HAP-1 (cell line): ENCODE results near the gene WNT6.

Experiments used
- DNase-seq, 2 experiments: peaks; one replicate each; pipeline ENCODE4 v3.0.0-alpha.2; 2016 to 2020; ENCODE audit warnings: low spot score in 2 of 2
- H3K27me3 ChIP-seq: fragments of 250-450 bp; sonication (Bioruptor Pico); 2 replicates; pipeline ENCODE4 v1.5.1; 2020; ENCODE audit warnings: low read depth, mild to moderate bottlenecking, moderate library complexity
- H3K36me3 ChIP-seq: fragments of 250-450 bp; sonication (Bioruptor Pico); replicated peaks from 2 replicates; pipeline ENCODE4 v1.5.1; 2020; ENCODE audit warnings: mild to moderate bottlenecking
- H3K4me1 ChIP-seq: fragments of 250-450 bp; sonication (Bioruptor Pico); 2 replicates; pipeline ENCODE4 v1.5.1; 2020; ENCODE audit warnings: mild to moderate bottlenecking
- H3K4me3 ChIP-seq: fragments of 250-450 bp; sonication (Bioruptor Pico); 2 replicates; pipeline ENCODE4 v1.5.1; 2020; ENCODE audit warnings: mild to moderate bottlenecking, moderate library complexity
- H3K9me3 ChIP-seq: fragments of 250-450 bp; sonication (Bioruptor Pico); 2 replicates; pipeline ENCODE4 v1.5.1; 2020; ENCODE audit warnings: mild to moderate bottlenecking, moderate library complexity
- in situ Hi-C: fragments of 300-500 bp; cut with MboI; formaldehyde crosslinking; loops from 3 replicates; pipeline ENCODE4 v1.14.3; 2020; ENCODE audit warnings: low sequenced_read_pairs, inconsistent platforms, mixed read lengths

The WNT6 gene

GRCh38 chr2:218822622-218823021 is 37.0 kb upstream of the WNT6 start:
- H3K27me3 ChIP-seq: peaks cover 2% of the 10 kb centered on the region
- in situ Hi-C loops: no loop called here

GRCh38 chr2:218823196-218823855 is 36.3 kb upstream of the WNT6 start:
- no peaks in the 10 kb centered on the region for H3K36me3 ChIP-seq
- H3K9me3 ChIP-seq: no peaks in the 10 kb centered on the region
- no peak overlapping the region for H3K4me3 ChIP-seq
- H3K4me1 ChIP-seq: no peaks in the 10 kb centered on the region
- in situ Hi-C loops: no loop called here
- no peak for DNase-seq
- no peaks in the 10 kb centered on the region; the same call in 1 of the 2 replicates for H3K27me3 ChIP-seq

More at GRCh38 chr2:218822622-218823021, 37.0 kb upstream of the WNT6 start:
- Histone ChIP-seq H3K4me1 (no peaks in the 10 kb centered on the region), H3K9me3 (no peaks in the 10 kb centered on the region), H3K36me3 (no peaks in the 10 kb centered on the region), H3K4me3 (no peak overlapping the region)
- no peak for DNase-seq

GRCh38 chr2:218824004-218824403 is 35.6 kb upstream of the WNT6 start:
- H3K9me3 ChIP-seq: no peaks in the 10 kb centered on the region
- H3K4me1 ChIP-seq: peaks cover 5% of the 10 kb centered on the region
- no peaks in the 10 kb centered on the region; the same call in 1 of the 2 replicates for H3K27me3 ChIP-seq
- H3K4me3 ChIP-seq: no peak overlapping the region
- in situ Hi-C loops: no loop called here
- DNase-seq: no peak
- H3K36me3 ChIP-seq: no peaks in the 10 kb centered on the region

- in situ Hi-C loops: no loop called here
- DNase-seq: no peak
- Histone ChIP-seq H3K36me3 (no peaks in the 10 kb centered on the region), H3K27me3 (peaks cover 8% of the 10 kb centered on the region; the same call in 1 of the 2 replicates), H3K9me3 (no peaks in the 10 kb centered on the region), H3K4me1 (peaks cover 5% of the 10 kb centered on the region), H3K4me3 (no peak overlapping the region)
These were observed 32.8 kb upstream of the WNT6 start for GRCh38 chr2:218826791-218827190.

- Histone ChIP-seq H3K27me3 (peaks cover 16% of the 10 kb centered on the region), H3K4me3 (no peak overlapping the region), H3K36me3 (no peaks in the 10 kb centered on the region), H3K4me1 (peaks cover 5% of the 10 kb centered on the region), H3K9me3 (no peaks in the 10 kb centered on the region)
- in situ Hi-C loops: no loop called here
- DNase-seq: no peak
These were observed 31.7 kb upstream of the WNT6 start for GRCh38 chr2:218827701-218828476.

GRCh38 chr2:218828477-218828778 is 31.2 kb upstream of the WNT6 start:
- H3K36me3 ChIP-seq: no peaks in the 10 kb centered on the region
- H3K4me1 ChIP-seq: peaks cover 5% of the 10 kb centered on the region
- in situ Hi-C loops: no loop called here
- no peak for DNase-seq
- H3K9me3 ChIP-seq: no peaks in the 10 kb centered on the region
- peaks cover 18% of the 10 kb centered on the region for H3K27me3 ChIP-seq
- no peak overlapping the region for H3K4me3 ChIP-seq

- H3K36me3 ChIP-seq: no peaks in the 10 kb centered on the region
- DNase-seq: no peak
- in situ Hi-C loops: no loop called here
These were observed 29.6 kb upstream of the WNT6 start for GRCh38 chr2:218829868-218830451.

GRCh38 chr2:218830526-218831306 is 28.9 kb upstream of the WNT6 start:
- in situ Hi-C loops: no loop called here
- no peaks in the 10 kb centered on the region for H3K36me3 ChIP-seq
- H3K4me3 ChIP-seq: no peak overlapping the region

More at GRCh38 chr2:218829868-218830451, 29.6 kb upstream of the WNT6 start:
- no peaks in the 10 kb centered on the region for H3K9me3 ChIP-seq
- H3K4me3 ChIP-seq: no peak overlapping the region
- H3K27me3 ChIP-seq: peaks cover 22% of the 10 kb centered on the region
- H3K4me1 ChIP-seq: peaks cover 5% of the 10 kb centered on the region

GRCh38 chr2:218831378-218831990 is 28.1 kb upstream of the WNT6 start, which contains the start of gene PRKAG3:
PRKAG3 (minus strand) TSS chr2:218831803.
- Histone ChIP-seq H3K9me3 (no peaks in the 10 kb centered on the region), H3K36me3 (no peaks in the 10 kb centered on the region), H3K4me3 (no peak within 1 kb of the TSS), H3K27me3 (peaks cover 22% of the 10 kb centered on the region), H3K4me1 (peaks cover 5% of the 10 kb centered on the region)
- no peak for DNase-seq
- in situ Hi-C loops: no loop called here

More at GRCh38 chr2:218830526-218831306, 28.9 kb upstream of the WNT6 start:
- no peak for DNase-seq
- Histone ChIP-seq H3K4me1 (peaks cover 5% of the 10 kb centered on the region), H3K27me3 (peaks cover 22% of the 10 kb centered on the region), H3K9me3 (no peaks in the 10 kb centered on the region)

GRCh38 chr2:218832081-218832480 is 27.5 kb upstream of the WNT6 start:
- Histone ChIP-seq H3K4me1 (peaks cover 5% of the 10 kb centered on the region), H3K27me3 (peaks cover 22% of the 10 kb centered on the region), H3K9me3 (no peaks in the 10 kb centered on the region), H3K4me3 (no peak overlapping the region), H3K36me3 (no peaks in the 10 kb centered on the region)
- in situ Hi-C loops: no loop called here
- no peak for DNase-seq

GRCh38 chr2:218832520-218832919 is 27.1 kb upstream of the WNT6 start:
- DNase-seq: no peak
- Histone ChIP-seq H3K4me3 (no peak overlapping the region), H3K4me1 (peaks cover 5% of the 10 kb centered on the region), H3K9me3 (peaks cover 3% of the 10 kb centered on the region; the same call in 1 of the 2 replicates), H3K36me3 (no peaks in the 10 kb centered on the region), H3K27me3 (peaks cover 22% of the 10 kb centered on the region)
- in situ Hi-C loops: no loop called here

GRCh38 chr2:218833023-218833609 is 26.5 kb upstream of the WNT6 start:
- H3K27me3 ChIP-seq: peaks cover 22% of the 10 kb centered on the region
- H3K4me1 ChIP-seq: peaks cover 5% of the 10 kb centered on the region
- DNase-seq: no peak
- in situ Hi-C loops: no loop called here
- H3K36me3 ChIP-seq: no peaks in the 10 kb centered on the region
- peaks cover 4% of the 10 kb centered on the region; the same call in 1 of the 2 replicates for H3K9me3 ChIP-seq
- H3K4me3 ChIP-seq: no peak overlapping the region

GRCh38 chr2:218834685-218835084 is 24.9 kb upstream of the WNT6 start:
- DNase-seq: no peak
- peaks cover 30% of the 10 kb centered on the region for H3K27me3 ChIP-seq
- H3K4me3 ChIP-seq: no peak overlapping the region
- in situ Hi-C loops: no loop called here
- no peaks in the 10 kb centered on the region for H3K4me1 ChIP-seq
- H3K36me3 ChIP-seq: no peaks in the 10 kb centered on the region
- H3K9me3 ChIP-seq: peaks cover 4% of the 10 kb centered on the region; the same call in 1 of the 2 replicates
